ENCODE measurements around the gene TOMM70.
"Not testable (repeated sequence)": the region's sequence is repeated elsewhere in the genome, so short reads cannot be mapped to it uniquely, and the experiment has no call there.

The TOMM70 gene

GRCh38 chr3:100400780-100401673 lies at the start of gene TOMM70, which contains the start of gene LNP1:
Gene TOMM70 (minus strand): TSS chr3:100401089. CDS start chr3:100400949, 140 bp downstream.
Gene LNP1 (plus strand): TSS chr3:100401539. CDS start chr3:100429730, 28,191 bp downstream.
- peak; percentile 97 for DNase-seq (ENCODE audit: low spot score)

GRCh38 chr3:100449214-100449613 lies 48.3 kb upstream of the TOMM70 start:
- no peak for DNase-seq (ENCODE audit: low spot score)

- no peak for DNase-seq (ENCODE audit: low spot score)
These were observed 47.2 kb upstream of the TOMM70 start for GRCh38 chr3:100448079-100448478.

GRCh38 chr3:100447067-100447466 lies 46.2 kb upstream of the TOMM70 start:
- DNase-seq (ENCODE audit: low spot score): not testable (repeated sequence)

GRCh38 chr3:100443690-100444089 lies 42.8 kb upstream of the TOMM70 start:
- DNase-seq (ENCODE audit: low spot score): no peak

GRCh38 chr3:100440895-100441294 lies 40.0 kb upstream of the TOMM70 start:
- DNase-seq (ENCODE audit: low spot score): no peak

GRCh38 chr3:100438623-100438974 lies 37.7 kb upstream of the TOMM70 start:
- DNase-seq (ENCODE audit: low spot score): no peak

- DNase-seq (ENCODE audit: low spot score): no peak
These were observed 37.1 kb upstream of the TOMM70 start for GRCh38 chr3:100437721-100438622.

GRCh38 chr3:100436951-100437350 lies 36.1 kb upstream of the TOMM70 start:
- no peak for DNase-seq (ENCODE audit: low spot score)

- no peak for DNase-seq (ENCODE audit: low spot score)
These were observed 28.4 kb upstream of the TOMM70 start for GRCh38 chr3:100429187-100429716.

- no peak for DNase-seq (ENCODE audit: low spot score)
These were observed 26.8 kb upstream of the TOMM70 start for GRCh38 chr3:100427699-100428098.

GRCh38 chr3:100426067-100426682 lies 25.3 kb upstream of the TOMM70 start:
- DNase-seq (ENCODE audit: low spot score): no peak

- no peak for DNase-seq (ENCODE audit: low spot score)
These were observed 24.4 kb upstream of the TOMM70 start for GRCh38 chr3:100425316-100425715.

- DNase-seq (ENCODE audit: low spot score): no peak
These were observed 23.4 kb upstream of the TOMM70 start for GRCh38 chr3:100424261-100424660.

GRCh38 chr3:100423611-100424010 lies 22.7 kb upstream of the TOMM70 start:
- DNase-seq (ENCODE audit: low spot score): no peak

- no peak for DNase-seq (ENCODE audit: low spot score)
These were observed 20.0 kb upstream of the TOMM70 start for GRCh38 chr3:100420885-100421284.

- DNase-seq (ENCODE audit: low spot score): no peak
These were observed 18.5 kb upstream of the TOMM70 start for GRCh38 chr3:100419406-100419805.

GRCh38 chr3:100416863-100417262 lies 16.0 kb upstream of the TOMM70 start:
- no peak for DNase-seq (ENCODE audit: low spot score)

GRCh38 chr3:100416176-100416575 lies 15.3 kb upstream of the TOMM70 start:
- DNase-seq (ENCODE audit: low spot score): no peak

GRCh38 chr3:100413613-100414012 lies 12.7 kb upstream of the TOMM70 start:
- no peak for DNase-seq (ENCODE audit: low spot score)

- DNase-seq (ENCODE audit: low spot score): peak; percentile 77
These were observed 12.2 kb upstream of the TOMM70 start for GRCh38 chr3:100412912-100413590.
